ENCODE data around the gene TLCD1.
"Not testable (repeated sequence)": the region's sequence is repeated elsewhere in the genome, so short reads cannot be mapped to it uniquely, and the experiment has no call there.

Gene TLCD1

DNA sequence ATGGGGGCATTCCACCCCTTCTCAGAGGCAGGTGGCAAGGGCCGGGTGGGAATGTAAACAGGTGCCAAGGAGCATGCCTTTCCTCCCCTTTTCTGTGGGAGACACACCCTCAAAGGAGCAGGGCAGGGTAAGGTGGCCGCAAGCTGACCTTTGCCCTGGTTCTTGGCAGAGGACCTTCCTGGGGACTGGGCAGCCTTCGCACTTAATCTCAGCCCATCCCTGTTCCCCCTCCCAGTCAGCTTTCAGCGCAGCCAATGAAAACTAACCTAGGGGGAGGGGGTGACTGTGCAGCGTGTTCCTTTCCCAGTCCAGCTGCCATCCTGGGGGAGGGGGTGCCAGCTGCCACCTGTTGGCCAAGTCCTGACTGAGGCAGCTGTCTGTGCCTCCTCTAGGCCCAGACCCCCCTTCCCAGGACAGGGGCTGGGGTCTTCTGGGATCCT is 20.6 kb upstream of the TLCD1 start:
- DNase-seq: peak; percentile 84

DNA sequence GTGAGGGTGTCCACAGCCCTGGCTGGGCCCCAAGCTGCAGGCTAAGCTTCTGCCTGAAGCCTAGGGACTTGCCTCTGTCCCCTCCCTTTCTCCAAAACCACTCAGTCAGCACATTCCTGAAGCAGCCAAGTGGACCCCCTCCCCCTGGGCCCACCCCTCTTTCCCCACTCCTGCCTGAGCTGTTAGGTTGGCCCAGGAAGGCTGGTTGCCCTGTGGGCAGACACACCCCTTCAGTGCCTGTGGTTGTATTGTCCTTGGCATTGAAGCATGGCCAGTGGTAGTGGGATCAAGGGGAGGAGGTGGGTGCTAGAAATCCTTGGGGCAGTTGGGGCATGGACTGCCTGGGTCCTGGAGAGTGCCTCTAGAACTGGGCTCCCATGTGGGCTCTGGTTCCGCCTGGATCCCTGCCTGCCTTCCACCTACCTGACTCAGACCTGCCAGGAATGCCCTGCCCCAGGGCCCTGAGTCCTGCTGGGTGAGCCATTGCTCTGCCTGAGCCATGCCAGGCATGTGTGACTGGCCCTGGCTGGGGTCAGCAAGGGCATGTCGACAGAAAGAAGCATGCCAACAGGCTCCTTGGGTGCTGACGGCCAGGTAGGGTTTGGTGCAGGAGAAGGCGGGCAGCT is 19.9 kb upstream of the TLCD1 start:
- no peak for DNase-seq

DNA sequence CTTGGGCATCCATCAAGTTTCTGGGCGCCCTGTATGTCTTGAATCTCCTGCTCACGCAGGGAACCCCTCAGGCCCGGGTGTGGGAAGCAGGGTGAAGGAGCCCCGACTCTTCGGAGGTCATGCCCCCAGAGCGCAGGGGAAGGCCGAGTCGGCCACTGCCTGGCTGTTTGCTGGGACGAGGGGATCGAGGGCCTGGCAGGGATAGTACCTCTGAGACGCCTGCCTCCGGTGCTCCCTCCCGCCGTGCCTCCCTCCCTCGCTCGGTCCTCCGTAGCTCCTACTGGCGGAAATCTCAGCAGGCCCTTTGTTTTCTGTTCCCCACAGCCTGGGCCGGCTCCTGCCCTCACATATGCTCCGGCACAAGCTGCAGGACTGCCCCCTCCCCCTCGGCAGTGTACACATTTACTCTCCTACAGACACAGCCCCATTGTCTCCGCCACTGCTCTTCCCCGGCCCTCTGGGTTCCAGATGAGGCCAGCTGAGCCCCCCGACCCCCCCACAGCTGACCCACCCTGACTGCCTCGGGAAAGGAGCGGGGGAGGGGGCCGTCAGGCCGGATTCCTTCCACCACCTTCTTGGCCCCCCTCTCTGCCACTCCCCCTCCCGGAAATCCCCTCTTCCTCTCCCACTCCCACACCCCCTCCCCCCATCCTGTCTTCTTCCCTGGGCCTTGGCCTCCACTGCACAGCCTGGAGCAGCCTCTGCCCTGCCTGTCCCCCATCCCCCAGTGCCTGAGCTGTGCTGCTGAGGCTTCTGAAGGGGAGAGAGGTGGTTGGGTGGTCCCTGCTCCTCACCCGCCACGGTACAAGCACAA is 19.1 kb upstream of the TLCD1 start:
- DNase-seq: peak; percentile 12

DNA sequence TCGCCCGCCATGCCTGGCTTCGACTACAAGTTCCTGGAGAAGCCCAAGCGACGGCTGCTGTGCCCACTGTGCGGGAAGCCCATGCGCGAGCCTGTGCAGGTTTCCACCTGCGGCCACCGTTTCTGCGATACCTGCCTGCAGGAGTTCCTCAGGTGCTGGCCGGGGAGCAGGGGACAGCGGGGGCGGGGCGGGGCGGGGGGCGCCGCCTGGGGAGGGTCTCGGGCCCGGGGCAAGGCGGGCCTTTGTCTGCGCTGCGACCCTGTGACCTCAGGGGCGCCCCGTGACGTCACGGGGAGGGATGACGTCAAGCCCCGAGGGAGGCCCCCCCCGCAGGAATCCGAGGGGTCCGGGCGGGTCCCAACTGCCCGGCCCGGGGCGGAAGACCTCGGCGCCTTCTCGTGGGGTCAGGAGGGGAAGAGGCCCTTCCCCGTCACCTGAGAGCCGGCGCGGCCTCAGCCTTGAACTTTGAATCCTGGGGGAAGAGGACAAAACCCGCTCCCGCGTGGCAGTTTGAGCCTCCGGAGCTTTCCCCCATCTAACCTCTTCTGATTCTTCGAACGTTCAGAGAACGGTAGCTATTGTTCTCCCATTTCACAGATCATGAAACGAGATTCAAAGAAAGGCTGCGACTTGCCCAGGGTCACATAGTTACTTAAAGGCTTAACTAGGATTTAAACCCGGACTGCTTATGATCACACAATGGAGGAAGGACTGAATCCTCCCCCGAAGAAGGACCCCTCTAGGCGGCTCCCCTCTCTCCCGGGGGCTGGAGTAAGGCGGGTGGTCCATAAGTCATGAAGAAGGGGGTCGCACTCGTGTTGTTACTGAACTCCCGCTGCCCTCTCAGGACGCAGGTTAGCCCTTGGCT is 18.3 kb upstream of the TLCD1 start:
- DNase-seq: no peak

DNA sequence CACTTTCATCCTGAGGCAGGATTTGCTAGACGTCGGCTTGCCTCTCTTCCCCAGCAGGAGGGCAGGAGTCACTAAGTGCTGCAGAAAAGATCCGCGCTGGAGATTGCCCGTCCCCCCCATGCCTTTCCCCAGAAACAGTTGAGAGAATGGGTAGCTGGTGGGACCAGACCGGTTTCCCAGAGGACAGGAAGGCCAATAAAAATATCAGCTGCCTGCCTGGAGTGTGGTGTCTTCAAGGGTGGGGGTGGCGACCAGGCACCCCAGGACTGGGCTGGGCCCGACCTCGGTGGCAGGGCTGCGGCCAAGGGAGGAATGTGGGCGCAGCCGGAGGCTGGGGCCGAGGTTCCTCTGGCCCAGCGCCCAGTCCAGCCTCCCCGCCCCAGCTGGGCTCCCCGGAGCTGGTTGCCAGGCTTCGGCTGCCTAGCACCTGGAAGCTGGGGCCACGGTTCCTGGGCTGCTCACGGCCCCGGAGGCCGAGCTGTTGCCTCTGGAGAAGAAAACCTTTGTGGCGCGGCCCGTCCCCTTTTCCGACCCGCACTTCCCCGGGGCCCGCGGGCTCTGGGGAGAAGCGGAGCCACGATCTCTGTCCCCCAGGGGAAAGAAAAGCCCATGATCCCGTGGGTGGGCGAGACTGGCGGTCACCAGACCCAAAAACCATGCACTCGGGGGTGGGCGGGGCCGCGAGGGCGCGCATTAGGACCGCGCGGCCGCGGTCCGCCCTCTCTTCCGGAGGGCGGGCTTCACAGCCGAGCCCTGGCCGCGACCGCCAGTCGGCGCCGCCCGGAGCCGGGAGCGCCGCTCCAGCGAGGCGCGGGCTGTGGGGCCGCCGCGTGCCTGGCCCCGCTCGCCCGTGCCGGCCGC is 17.4 kb upstream of the TLCD1 start, which contains the start of gene TRAF4:
Gene TRAF4, plus strand, starts transcription at position 769 of the 861 bp plus-strand sequence. CDS start 102 bp downstream, outside the sequence.
- DNase-seq: peak; percentile 53

DNA sequence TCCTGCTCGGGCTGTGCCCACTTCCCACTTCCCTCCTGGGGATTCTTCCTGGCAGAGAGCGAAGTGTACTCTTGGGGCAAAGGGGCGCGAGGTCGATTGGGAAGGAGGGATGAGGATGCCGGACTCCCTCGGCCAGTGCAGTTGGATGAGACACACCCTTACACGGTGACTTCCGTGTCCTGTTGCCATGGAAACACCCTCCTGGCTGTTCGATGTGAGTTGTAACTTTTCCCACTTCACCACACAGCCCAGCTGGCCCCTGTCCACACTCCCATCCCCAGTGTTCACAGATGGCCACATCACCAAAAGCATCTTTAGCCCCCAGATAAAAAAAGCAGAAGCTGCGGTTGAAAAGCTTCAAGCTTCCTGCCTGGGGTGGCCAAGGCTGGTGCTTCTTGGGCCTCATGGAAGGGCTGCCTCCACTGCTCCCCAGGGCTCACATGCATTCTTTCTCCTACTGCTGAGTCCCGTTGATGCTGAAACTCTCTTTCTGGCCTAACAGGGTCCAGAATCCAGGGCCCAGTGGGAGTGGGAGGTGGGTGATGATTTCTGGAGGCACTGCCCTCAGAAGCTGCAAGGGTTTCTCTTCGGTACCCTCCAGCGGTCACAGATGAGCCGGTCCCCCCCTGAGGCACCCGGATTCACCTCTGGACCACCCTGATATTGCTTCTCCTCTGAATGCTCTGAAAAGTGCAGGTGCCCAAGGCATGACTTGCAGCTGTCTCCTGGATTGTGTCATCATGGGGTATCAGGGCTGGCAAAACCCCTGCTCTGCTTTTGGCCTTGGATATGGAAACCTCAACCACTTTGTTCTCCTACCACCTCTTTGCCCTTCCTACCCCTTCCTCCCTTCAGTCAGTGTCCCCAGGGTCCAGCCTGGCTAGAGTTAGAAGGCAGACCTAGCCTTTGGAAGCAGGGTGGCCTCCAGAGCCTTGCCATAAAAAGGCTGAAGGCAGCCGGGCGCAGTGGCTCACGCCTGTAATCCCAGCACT is 15.6 kb upstream of the TLCD1 start:
- DNase-seq: no peak

DNA sequence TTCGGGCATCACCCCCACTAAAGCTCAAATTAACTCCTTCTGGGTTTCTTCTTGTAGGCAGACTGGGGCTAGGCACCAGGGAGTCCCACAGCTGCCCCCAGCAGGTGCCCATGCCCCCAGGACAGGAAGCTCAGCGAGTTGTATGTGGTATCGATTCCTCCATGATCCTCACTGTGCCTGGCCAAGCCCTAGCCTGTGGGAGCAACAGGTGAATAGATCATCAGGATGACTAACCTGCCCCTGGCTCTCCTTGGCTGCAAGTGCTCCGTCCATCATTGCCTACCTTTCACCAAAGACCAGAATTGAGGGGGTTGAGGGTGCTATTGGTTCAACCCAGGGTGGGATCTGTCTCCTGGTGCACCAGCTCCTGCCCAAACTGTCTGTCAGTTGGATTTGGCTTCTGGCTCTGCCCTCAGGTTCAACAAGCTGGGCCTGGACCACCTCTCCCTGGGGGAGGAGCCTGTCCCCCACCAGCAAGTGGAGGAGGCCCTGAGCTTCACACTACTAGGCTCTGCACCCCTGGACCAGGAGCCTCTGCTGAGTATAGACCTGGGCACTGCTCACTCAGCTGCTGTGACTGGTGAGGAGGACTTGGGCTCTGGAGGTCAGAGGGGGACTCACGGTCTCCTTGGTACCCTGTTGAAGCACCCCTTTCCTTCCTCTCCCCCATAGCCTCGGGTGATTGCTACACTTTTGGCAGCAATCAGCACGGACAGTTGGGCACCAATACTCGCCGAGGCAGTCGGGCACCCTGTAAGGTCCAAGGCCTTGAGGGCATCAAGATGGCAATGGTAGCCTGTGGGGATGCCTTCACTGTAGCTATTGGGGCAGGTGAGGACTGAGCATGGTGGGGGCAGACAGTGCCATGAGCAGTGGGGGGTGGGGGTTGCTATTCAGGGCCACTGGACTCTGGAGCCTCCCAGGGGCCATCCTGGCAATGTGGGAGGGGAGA is 14.6 kb upstream of the TLCD1 start:
- DNase-seq: no peak

DNA sequence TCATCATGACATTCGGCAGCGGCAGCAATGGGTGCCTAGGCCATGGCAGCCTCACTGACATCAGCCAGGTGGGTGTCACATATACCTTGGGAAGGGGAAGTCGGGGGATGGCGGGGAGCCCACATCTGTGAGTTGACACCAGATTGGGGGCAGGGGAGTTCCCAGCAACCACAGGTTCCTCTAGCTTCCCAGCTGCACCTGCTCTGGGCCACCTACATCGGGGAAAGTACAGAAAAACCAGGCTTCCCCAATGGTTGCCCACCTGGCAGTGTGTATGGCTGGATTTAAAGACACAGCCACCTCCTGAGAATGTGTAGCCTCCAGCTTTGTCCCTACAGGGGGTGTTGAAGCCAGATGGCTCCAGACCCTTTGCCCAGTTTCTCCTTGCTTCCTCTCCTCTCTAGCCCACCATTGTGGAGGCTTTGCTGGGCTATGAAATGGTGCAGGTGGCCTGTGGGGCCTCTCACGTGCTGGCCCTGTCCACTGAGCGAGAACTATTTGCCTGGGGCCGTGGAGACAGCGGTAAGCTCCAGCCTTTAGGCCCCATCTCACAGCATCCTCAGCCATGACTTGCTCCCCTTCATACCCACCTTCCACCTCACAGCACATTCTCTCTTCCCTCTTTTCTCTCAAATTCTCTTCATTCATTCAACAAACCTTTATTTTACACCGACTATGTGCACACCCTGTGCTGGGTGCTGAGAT is 12.8 kb upstream of the TLCD1 start:
- no peak for DNase-seq

DNA sequence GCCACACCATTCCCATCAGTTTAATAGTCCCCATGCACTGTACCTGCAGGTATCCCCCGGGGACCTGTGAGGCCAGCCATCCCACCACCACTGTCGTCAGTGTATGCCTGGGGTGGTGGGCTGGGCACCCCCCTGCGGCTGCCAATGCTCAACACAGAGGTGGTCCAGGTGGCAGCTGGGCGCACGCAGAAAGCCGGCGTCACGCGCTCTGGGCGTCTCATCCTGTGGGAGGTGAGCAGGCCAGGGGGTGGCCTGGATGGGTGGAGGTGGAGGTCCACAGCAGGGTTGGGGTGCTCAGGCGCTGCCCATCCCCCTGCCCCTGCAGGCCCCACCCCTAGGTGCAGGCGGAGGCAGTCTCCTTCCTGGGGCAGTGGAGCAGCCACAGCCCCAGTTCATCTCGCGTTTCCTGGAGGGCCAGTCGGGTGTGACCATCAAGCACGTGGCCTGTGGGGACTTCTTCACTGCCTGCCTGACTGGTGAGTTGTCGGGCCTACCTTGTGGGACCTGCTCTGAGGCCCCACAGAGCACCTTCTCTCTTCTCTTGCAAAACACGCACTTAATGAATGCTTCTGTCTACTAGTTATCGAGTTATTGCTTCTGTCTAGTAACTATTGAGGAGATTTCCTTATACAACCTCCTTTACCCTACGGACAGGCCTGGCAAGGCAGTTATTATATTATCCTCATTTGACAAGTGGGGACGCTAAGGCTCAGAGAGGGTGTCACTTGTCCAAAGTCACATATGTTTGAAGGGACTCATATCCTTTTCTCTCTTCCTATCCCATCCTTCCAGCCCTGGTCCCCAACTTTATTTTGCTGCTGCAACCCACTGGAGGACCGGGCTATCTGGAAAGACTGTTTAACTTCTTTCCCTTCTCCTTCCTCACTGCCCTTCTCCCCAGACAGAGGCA is 12.0 kb upstream of the TLCD1 start:
- DNase-seq: no peak

DNA sequence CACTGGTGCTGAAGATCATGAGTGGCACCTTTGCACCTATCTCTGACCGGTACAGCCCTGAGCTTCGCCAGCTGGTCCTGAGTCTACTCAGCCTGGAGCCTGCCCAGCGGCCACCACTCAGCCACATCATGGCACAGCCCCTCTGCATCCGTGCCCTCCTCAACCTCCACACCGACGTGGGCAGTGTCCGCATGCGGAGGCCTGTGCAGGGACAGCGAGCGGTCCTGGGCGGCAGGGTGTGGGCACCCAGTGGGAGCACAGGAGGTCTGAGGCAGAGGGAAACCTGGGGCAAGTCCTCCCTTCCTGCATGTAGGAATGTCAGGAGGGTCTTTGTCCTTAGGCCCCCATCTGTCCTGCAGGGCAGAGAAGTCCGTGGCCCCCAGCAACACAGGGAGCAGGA is 11.3 kb upstream of the TLCD1 start:
- DNase-seq: no peak

DNA sequence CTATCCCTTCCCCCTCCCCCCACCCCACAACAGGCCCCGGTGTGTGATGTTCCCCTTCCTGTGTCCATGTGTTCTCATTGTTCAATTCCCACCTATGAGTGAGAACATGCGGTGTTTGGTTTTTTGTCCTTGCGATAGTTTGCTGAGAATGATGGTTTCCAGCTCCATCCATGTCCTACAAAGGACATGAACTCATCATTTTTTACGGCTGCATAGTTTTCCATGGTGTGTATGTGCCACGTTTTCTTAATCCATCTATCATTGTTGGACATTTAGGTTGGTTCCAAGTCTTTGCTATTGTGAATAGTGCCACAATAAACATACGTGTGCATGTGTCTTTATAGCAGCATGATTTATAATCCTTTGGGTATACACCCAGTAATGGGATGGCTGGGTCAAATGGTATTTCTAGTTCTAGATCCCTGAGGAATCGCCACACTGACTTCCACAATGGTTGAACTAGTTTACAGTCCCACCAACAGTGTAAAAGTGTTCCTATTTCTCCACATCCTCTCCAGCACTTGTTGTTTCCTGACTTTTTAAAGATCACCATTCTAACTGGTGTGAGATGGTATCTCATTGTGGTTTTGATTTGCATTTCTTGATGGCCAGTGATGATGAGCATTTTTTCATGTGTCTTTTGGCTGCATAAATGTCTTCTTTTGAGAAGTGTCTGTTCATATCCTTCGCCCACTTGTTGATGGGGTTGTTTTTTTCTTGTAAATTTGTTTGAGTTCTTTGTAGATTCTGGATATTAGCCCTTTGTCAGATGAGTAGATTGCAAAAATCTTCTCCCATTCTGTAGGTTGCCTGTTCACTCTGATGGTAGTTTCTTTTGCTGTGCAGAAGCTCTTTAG is 10.1 kb upstream of the TLCD1 start:
- not testable (repeated sequence) for DNase-seq

DNA sequence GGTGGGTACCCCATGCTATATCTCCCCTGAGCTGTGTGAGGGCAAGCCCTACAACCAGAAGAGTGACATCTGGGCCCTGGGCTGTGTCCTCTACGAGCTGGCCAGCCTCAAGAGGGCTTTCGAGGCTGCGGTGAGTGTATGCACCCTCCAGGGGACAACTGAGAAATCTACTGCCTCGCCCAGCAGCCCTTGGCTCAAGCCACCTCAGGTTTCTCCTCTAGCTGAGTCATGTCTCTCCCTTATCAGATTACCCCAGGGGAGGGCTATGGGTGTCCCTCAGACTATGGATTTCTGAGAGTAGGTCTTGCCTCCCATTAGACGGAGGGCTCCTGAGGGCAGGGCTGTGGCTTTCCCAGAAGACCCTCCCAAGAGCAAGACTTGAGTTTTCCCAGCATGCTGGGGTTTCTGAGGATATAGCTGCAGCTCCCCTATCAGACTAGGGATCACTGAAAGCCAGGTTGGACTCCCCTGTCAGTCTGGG is 9.2 kb upstream of the TLCD1 start:
- DNase-seq: no peak

DNA sequence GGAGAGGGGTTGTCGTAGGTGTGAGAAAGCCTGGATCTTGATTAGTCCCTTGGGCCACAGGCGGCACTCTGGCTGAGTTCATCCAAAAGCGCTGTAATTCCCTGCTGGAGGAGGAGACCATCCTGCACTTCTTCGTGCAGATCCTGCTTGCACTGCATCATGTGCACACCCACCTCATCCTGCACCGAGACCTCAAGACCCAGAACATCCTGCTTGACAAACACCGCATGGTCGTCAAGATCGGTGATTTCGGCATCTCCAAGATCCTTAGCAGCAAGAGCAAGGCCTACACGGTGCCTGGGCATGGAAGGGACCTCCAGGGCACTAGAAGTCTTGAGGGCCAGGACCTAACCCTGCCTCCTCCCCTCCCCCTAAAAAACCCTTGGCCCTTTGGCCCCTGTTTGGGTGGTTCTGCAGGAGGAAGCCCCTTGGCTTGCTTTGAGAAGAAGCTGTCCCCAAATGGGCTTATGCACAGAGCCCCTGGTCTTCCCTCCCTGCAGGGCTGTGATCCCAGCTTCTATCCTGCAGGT is 8.7 kb upstream of the TLCD1 start:
- DNase-seq: no peak

DNA sequence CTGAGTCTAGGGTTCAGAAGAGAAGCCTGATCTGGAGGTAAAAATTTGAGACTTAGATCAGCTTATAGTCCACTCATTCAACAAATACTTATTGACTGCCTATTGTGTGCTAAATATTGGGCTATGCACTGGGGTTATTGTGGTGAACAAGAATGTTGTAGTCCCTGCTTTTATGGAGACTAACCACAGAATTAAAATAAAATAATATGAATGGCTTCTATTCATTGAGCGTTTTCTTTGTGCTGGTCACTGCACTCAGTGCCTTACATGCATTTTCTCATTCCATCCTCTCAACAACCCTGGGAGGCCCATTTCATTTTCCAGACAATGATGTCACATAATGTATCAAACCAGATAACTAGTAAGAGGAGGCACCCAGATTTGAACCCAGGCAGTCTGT is 7.3 kb upstream of the TLCD1 start:
- no peak for DNase-seq

DNA sequence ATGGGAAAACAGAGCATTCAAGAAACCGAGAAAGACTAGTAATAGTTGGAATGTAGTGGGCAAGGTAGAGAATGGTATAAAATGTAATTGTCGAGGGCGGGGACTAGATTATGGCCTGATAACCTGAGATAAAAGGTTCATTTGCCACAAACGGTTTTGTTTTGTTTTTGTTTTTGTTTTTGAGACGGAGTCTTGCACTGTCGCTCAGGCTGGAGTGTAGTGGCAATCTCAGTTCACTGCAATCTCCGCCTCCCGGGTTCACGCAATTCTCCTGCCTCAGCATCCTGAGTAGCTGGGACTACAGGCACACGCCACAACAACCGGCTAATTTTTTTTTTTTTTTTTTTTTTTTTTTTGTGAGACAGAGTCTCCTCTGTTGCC is 3.9 kb upstream of the TLCD1 start:
- no peak for DNase-seq

DNA sequence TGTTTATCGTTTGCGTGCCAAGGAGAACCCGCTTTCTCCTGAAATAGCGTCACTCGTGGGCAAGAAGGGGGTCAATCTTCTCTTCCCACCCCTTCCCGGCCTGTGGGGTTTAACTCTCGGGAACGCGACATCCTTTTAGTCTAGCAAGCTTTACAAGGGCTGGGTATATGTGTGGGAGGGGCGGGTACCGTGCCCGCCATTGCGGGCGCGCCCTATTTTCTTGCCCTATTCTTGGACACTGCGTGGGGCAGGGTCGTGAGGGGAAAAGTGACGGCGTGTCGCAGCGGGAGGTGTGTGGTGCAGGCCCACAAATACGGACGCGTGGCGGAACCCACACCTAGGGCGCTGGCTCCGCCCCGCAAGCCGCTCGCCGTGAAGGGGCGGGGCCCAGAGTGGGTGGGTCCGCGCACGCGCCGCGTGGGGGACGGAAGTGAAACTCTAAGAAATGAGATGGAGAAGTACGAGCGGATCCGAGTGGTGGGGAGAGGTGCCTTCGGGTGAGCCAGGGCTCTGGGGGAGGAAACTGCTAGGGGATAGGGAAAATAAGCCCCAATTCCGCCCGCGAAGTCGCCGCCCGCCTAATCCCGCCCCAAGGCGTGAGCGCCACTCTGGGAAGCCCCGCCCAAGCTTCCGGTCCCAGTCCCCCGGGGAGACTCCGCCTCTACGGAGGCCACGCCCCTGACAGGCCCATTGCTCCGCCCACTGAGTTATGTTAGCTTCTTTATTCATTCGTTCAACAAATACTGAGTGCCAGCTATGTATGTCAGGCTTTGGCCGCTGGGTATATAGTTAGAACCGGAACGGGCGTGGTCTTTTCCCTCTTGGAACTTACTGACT is 2.5 kb upstream of the TLCD1 start, which contains the start of gene NEK8:
Gene NEK8, plus strand, starts transcription at position 425 of the 837 bp plus-strand sequence. Its CDS starts 26 bp downstream, at position 451.
- peak; percentile 87 for DNase-seq

All from NCI-H524 treated with DMSO at 0.1 percent for 48 hours (cell line).